HEK293 (cell line): ENCODE results near the gene IL21.

Experiments
- CTCF ChIP-seq: fragments of 450-650 bp; formaldehyde crosslinking; IDR thresholded peaks from 2 replicates; pipeline ENCODE4 v1.5.1; 2016; ENCODE audit warnings: missing biosample characterization, missing genetic modification characterization
- RBAK ChIP-seq: fragments of 450-650 bp; formaldehyde crosslinking; IDR thresholded peaks from 2 replicates; pipeline ENCODE4 v1.5.1; 2016; ENCODE audit warnings: missing biosample characterization, missing genetic modification characterization

- no peak for TF ChIP-seq CTCF
- no peak for TF ChIP-seq RBAK
These were observed 3.3 kb upstream of the IL21 start for GRCh38 chr4:122624205-122624604.
